HepG2 (cell line): ENCODE data around the gene TCF7L2. TPM values are rescaled to one million over a fixed set of nuclear protein-coding genes. Genes with fewer than 3 reads are reported as not detected.

Experiments used
- AGO2 ChIP-seq: fragments of 200-400 bp; formaldehyde crosslinking; optimal IDR thresholded peaks from 2 replicates; pipeline ENCODE3; 2017; ENCODE audit warnings: mild to moderate bottlenecking, low read depth, low read length, moderate library complexity
- BRD4 ChIP-seq: sonication (generic); formaldehyde crosslinking; IDR thresholded peaks from 2 replicates; pipeline ENCODE4 v1.4.0; 2020; ENCODE audit warnings: missing genetic modification reagents
- EEA1 ChIP-seq: sonication (generic); formaldehyde crosslinking; IDR thresholded peaks from 2 replicates; pipeline ENCODE4 v1.5.1; 2020; ENCODE audit warnings: mild to moderate bottlenecking, missing genetic modification reagents, borderline replicate concordance
- HNRNPH1 ChIP-seq: fragments of 200-400 bp; formaldehyde crosslinking; optimal IDR thresholded peaks from 2 replicates; pipeline ENCODE3; 2017; ENCODE audit warnings: mild to moderate bottlenecking, low read depth, low read length
- HOXD1 ChIP-seq: sonication (generic); formaldehyde crosslinking; IDR thresholded peaks from 2 replicates; pipeline ENCODE4 v1.5.0; 2020; ENCODE audit warnings: missing genetic modification reagents
- JUNB ChIP-seq: sonication (generic); formaldehyde crosslinking; IDR thresholded peaks from 2 replicates; pipeline ENCODE4 v1.8.0; 2022; ENCODE audit warnings: missing genetic modification reagents, mild to moderate bottlenecking, borderline replicate concordance
- MED1 ChIP-seq: sonication (generic); formaldehyde crosslinking; IDR thresholded peaks from 2 replicates; pipeline ENCODE4 v1.4.0; 2020; ENCODE audit warnings: missing genetic modification reagents
- MED8 ChIP-seq: sonication (generic); formaldehyde crosslinking; IDR thresholded peaks from 2 replicates; pipeline ENCODE4 v1.8.1; 2023; ENCODE audit warnings: mild to moderate bottlenecking, missing genetic modification reagents; ENCODE audit not compliant: insufficient replicate concordance
- MNT ChIP-seq: fragments of 450-650 bp; IDR thresholded peaks from 2 replicates; pipeline ENCODE4 v1.6.1; 2016
- NFAT5 ChIP-seq: sonication (generic); formaldehyde crosslinking; IDR thresholded peaks from 2 replicates; pipeline ENCODE4 v1.4.0; 2020; ENCODE audit warnings: missing genetic modification reagents
- NR2F2 ChIP-seq: IDR thresholded peaks from 2 replicates; pipeline ENCODE4 v1.6.1; 2012; ENCODE audit warnings: low read depth, inconsistent platforms, borderline replicate concordance
- RBM22 ChIP-seq: fragments of 200-400 bp; formaldehyde crosslinking; optimal IDR thresholded peaks from 2 replicates; pipeline ENCODE3; 2017; ENCODE audit warnings: mild to moderate bottlenecking, low read length, moderate library complexity
- REL ChIP-seq: sonication (generic); formaldehyde crosslinking; conservative IDR thresholded peaks from 2 replicates; pipeline ENCODE4 v1.8.0; 2022; ENCODE audit warnings: mild to moderate bottlenecking, missing genetic modification reagents, moderate library complexity
- SMARCE1 ChIP-seq: fragments of 450-650 bp; IDR thresholded peaks from 2 replicates; pipeline ENCODE4 v1.6.1; 2017; ENCODE audit warnings: borderline replicate concordance
- TCF12 ChIP-seq, 2 experiments: fragments of 450-650 bp in 1 of 2; sonication (generic) in 1 of 2; formaldehyde crosslinking in 1 of 2; IDR thresholded peaks; 2 replicates each; pipeline versions ENCODE4 v1.6.1 to v1.8.0; 2017 to 2022; ENCODE audit warnings: antibody characterized with exemption in 1 of 2, mild to moderate bottlenecking in 1 of 2, missing genetic modification reagents in 1 of 2, moderate library complexity in 1 of 2
- TEAD3 ChIP-seq: optimal IDR thresholded peaks from 2 replicates; pipeline ENCODE3; 2016; ENCODE audit warnings: borderline replicate concordance
- TFE3 ChIP-seq: IDR thresholded peaks from 2 replicates; pipeline ENCODE4 v1.6.1; 2016
- ZBTB20 ChIP-seq: sonication (generic); formaldehyde crosslinking; IDR thresholded peaks from 2 replicates; pipeline ENCODE4 v1.8.1; 2023; ENCODE audit warnings: missing genetic modification reagents, low read depth, mild to moderate bottlenecking, borderline replicate concordance
- ZMAT3 ChIP-seq: sonication (generic); formaldehyde crosslinking; conservative IDR thresholded peaks from 2 replicates; pipeline ENCODE4 v1.7.0; 2021; ENCODE audit warnings: missing genetic modification reagents
- ZNF354B ChIP-seq: sonication (generic); formaldehyde crosslinking; IDR thresholded peaks from 2 replicates; pipeline ENCODE4 v1.8.0; 2022; ENCODE audit warnings: mild to moderate bottlenecking, missing genetic modification reagents
- ZNF44 ChIP-seq: sonication (generic); formaldehyde crosslinking; IDR thresholded peaks from 2 replicates; pipeline ENCODE4 v1.5.1; 2020; ENCODE audit warnings: mild to moderate bottlenecking, missing genetic modification reagents
- ZNF557 ChIP-seq: sonication (generic); formaldehyde crosslinking; IDR thresholded peaks from 2 replicates; pipeline ENCODE4 v1.4.0; 2020; ENCODE audit warnings: missing genetic modification reagents
- ZNF567 ChIP-seq: sonication (generic); formaldehyde crosslinking; IDR thresholded peaks from 2 replicates; pipeline ENCODE4 v1.8.1; 2023; ENCODE audit warnings: mild to moderate bottlenecking, missing genetic modification reagents, borderline replicate concordance
- ZNF777 ChIP-seq: sonication (generic); formaldehyde crosslinking; IDR thresholded peaks from 2 replicates; pipeline ENCODE4 v1.4.0; 2020; ENCODE audit warnings: missing genetic modification reagents
- ZNF781 ChIP-seq: sonication (generic); formaldehyde crosslinking; IDR thresholded peaks from 2 replicates; pipeline ENCODE4 v1.5.1; 2020; ENCODE audit warnings: borderline replicate concordance, mild to moderate bottlenecking, missing genetic modification reagents; ENCODE audit errors: not compliant biosample characterization
- polyA plus RNA-seq, 8 experiments: library from polyadenylated mRNA; depleted of rRNA in 3 of 8; stranded (reverse) in 7 of 8; unstranded in 1 of 8; fragments of >200 nt; fragmentation: Illumina TruSeq in 4 of 8; extraction: Trizol in 4 of 8; gene quantifications; 2 replicates each; pipeline versions ENCODE4 v1.2.1 to v1.2.3, GENCODE V29; 2011 to 2016; ENCODE audit warnings: low read depth in 4 of 8, missing spikeins in 1 of 8, mixed read lengths in 1 of 8; ENCODE audit not compliant: insufficient read depth in 1 of 8
- total RNA-seq, 5 experiments: library from RNA; depleted of rRNA; stranded (reverse); fragments of >200 nt; fragmentation: Illumina TruSeq; extraction: Trizol; gene quantifications; 2 replicates each; pipeline ENCODE4 v1.2.3, GENCODE V29; 2016; ENCODE audit warnings: low read depth in 1 of 5

The TCF7L2 gene
- total and polyA plus RNA-seq, 2 of the 13 experiments (the other 11 are each of a cell fraction or from before 2014, with no cell fraction given), result 3.9 to 13.7 TPM

DNA sequence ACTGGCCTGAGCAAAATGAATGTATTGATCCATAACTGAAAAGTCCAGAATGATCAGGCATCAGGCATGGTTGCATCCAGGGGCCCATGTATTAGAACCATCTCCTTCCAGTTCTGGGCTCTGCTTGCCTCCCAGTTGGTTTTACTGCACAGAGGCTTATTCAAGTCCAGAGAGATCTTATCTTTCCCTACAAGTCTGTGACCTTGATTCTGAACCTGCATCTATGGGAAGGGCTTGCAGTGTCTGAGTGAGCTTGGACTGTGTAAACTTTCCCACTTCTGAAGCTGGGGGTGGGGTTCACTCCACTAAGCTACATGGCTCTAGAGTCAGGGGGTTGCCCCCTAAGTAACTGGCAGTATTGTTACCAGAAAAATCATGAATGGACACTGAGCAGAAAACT lies 136.2 kb downstream of the TCF7L2 start (continued):
- TF ChIP-seq JUNB, result no peak
- peak; percentile 92 for TF ChIP-seq RBM22
- TF ChIP-seq ZNF557, result no peak
- no peak for TF ChIP-seq ZNF567 (CRISPR knock-in tag)
- no peak for TF ChIP-seq ZNF354B (CRISPR knock-in tag)
- no peak for TF ChIP-seq REL (CRISPR knock-in tag)
- no peak for TF ChIP-seq NFAT5 (CRISPR knock-in tag)
- TF ChIP-seq TEAD3 (CRISPR knock-in tag), result peak; percentile 21
- TF ChIP-seq TCF12 (IDR thresholded peaks at IDR 0.05), result no peak
- no peak for TF ChIP-seq TCF12 (CRISPR knock-in tag; IDR thresholded peaks at IDR 0.05)
- no peak for TF ChIP-seq HNRNPH1
- no peak for TF ChIP-seq TFE3 (CRISPR knock-in tag)
- TF ChIP-seq ZNF44 (CRISPR knock-in tag), result no peak
- no peak for TF ChIP-seq SMARCE1
- TF ChIP-seq EEA1 (CRISPR knock-in tag), result no peak
- no peak for TF ChIP-seq ZMAT3 (CRISPR knock-in tag)
- TF ChIP-seq ZBTB20 (CRISPR knock-in tag), result no peak
- no peak for TF ChIP-seq AGO2
- no peak for TF ChIP-seq MNT
- TF ChIP-seq ZNF781 (CRISPR knock-in tag), result no peak
- no peak for TF ChIP-seq NR2F2
- peak; percentile 57 for TF ChIP-seq MED1
- TF ChIP-seq HOXD1 (CRISPR knock-in tag), result no peak
- TF ChIP-seq MED8, result no peak
- TF ChIP-seq ZNF777 (CRISPR knock-in tag), result no peak
- TF ChIP-seq BRD4 (CRISPR knock-in tag), result no peak
